RWPE1 (cell line): ENCODE results near the gene PDSS2.
"Not testable (repeated sequence)": the region's sequence is repeated elsewhere in the genome, so short reads cannot be mapped to it uniquely, and the experiment has no call there.

ENCODE experiments used
- CTCF ChIA-PET: fragments of 350-600 bp; sonication (Branson Sonifier 250); formaldehyde crosslinking; extraction: SDS; loops from one replicate; lab custom pipeline; 2021; lab: Yijun Ruan, JAX
- POLR2A ChIA-PET: fragments of 400-600 bp; formaldehyde crosslinking; extraction: SDS; loops from one replicate; lab custom pipeline; 2020; ENCODE audit warnings: antibody characterized with exemption; ENCODE audit not compliant: low non-redundant PET; lab: Yijun Ruan, JAX
- DNase-seq: peaks from one replicate; pipeline ENCODE4 v3.0.0; 2012; ENCODE audit warnings: low spot score
- H3K27ac ChIP-seq: fragments of 450-650 bp; 2 replicates; pipeline ENCODE4 v1.5.1; 2017
- TF ChIP-seq, protein P1 (sequence below): fragments of 450-650 bp; conservative IDR thresholded peaks from 2 replicates; pipeline ENCODE4 v1.5.1; 2017; ENCODE audit warnings: low read depth, mild to moderate bottlenecking

The PDSS2 gene

GRCh38 chr6:107439406-107439805, 20.0 kb downstream of the PDSS2 start:
- POLR2A ChIA-PET: interaction anchor here (0.6 kb wide), 1 partner anchor 231 kb away, joined by 4 read pairs; no protein-coding TSS in a partner anchor
- TF ChIP-seq, protein P1, sequence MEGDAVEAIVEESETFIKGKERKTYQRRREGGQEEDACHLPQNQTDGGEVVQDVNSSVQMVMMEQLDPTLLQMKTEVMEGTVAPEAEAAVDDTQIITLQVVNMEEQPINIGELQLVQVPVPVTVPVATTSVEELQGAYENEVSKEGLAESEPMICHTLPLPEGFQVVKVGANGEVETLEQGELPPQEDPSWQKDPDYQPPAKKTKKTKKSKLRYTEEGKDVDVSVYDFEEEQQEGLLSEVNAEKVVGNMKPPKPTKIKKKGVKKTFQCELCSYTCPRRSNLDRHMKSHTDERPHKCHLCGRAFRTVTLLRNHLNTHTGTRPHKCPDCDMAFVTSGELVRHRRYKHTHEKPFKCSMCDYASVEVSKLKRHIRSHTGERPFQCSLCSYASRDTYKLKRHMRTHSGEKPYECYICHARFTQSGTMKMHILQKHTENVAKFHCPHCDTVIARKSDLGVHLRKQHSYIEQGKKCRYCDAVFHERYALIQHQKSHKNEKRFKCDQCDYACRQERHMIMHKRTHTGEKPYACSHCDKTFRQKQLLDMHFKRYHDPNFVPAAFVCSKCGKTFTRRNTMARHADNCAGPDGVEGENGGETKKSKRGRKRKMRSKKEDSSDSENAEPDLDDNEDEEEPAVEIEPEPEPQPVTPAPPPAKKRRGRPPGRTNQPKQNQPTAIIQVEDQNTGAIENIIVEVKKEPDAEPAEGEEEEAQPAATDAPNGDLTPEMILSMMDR: no peak
- no peak overlapping the region for H3K27ac ChIP-seq
- CTCF ChIA-PET: no interaction called here
- DNase-seq: no peak

GRCh38 chr6:107437691-107438090, 21.7 kb downstream of the PDSS2 start:
- no peak overlapping the region for H3K27ac ChIP-seq
- TF ChIP-seq, protein P1: no peak
- ChIA-PET POLR2A (no interaction called here), CTCF (no interaction called here)
- DNase-seq: no peak

GRCh38 chr6:107436881-107437280, 22.5 kb downstream of the PDSS2 start:
- no peak overlapping the region for H3K27ac ChIP-seq
- TF ChIP-seq, protein P1: no peak
- no peak for DNase-seq
- ChIA-PET CTCF (no interaction called here), POLR2A (no interaction called here)

GRCh38 chr6:107435798-107436197, 23.6 kb downstream of the PDSS2 start:
- H3K27ac ChIP-seq: no peak overlapping the region
- ChIA-PET CTCF (interaction anchor here (0.6 kb wide), 1 partner anchor 118 kb away, joined by 3 read pairs; no protein-coding TSS in a partner anchor), POLR2A (no interaction called here)
- no peak for DNase-seq
- TF ChIP-seq, protein P1: no peak

- H3K27ac ChIP-seq: no peak overlapping the region
- DNase-seq: no peak
- CTCF ChIA-PET: interaction anchor here (0.7 kb wide), 1 partner anchor 206 kb away, joined by 5 read pairs; no protein-coding TSS in a partner anchor
- POLR2A ChIA-PET: no interaction called here
- TF ChIP-seq, protein P1: no peak
Measured at GRCh38 chr6:107434812-107435211, 24.6 kb downstream of the PDSS2 start.

- H3K27ac ChIP-seq, POLR2A ChIA-PET, DNase-seq, CTCF ChIA-PET: not testable (repeated sequence)
Measured at GRCh38 chr6:107425951-107426350, 33.4 kb downstream of the PDSS2 start.

DNA sequence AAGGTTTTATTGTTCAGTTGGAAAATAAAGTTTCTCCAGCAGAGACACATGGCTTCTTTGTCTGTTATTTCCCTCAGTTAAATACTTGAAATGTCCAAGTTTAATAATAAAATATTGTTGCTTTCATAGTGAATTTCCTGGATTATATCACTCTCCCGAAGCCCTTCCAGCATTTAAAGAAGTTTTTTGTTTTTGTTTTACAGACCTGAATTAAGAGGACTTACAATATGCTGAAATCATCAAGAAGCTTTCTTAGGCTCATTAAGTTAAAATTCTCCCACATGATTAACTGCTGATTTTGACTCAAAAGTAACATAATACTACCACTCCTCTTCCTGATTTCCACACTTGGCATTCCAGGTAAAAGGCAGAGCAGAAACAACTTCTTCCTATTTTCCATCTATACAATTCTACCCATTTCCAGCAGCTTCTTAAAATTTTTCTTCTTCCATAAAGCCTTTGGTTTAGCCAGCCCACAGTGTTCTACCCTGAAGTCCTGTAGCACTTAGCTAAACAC, 35.8 kb downstream of the PDSS2 start:
- TF ChIP-seq, protein P1: no peak
- no peak overlapping the region for H3K27ac ChIP-seq
- no peak for DNase-seq
- ChIA-PET POLR2A (no interaction called here), CTCF (no interaction called here)
